Suprapubic skin (tissue), 4 donors: ENCODE measurements around the gene DRC1. TPM values are rescaled to one million over a fixed set of nuclear protein-coding genes. Genes with fewer than 3 reads are reported as not detected.

Experiments
- DNase-seq, 2 donors: peaks; one replicate each; pipeline ENCODE4 v3.0.0-alpha.2; 2019; ENCODE audit warnings: low spot score in 2 of 2
- H3K27ac ChIP-seq: fragments of 200-600 bp; sonication (generic); one replicate; pipeline ENCODE4 v1.5.1; 2019
- H3K27me3 ChIP-seq: fragments of 200-600 bp; sonication (generic); one replicate; pipeline ENCODE4 v1.5.1; 2019
- H3K36me3 ChIP-seq: fragments of 200-600 bp; sonication (generic); one replicate; pipeline ENCODE4 v1.5.1; 2019
- H3K4me1 ChIP-seq: fragments of 200-600 bp; sonication (generic); one replicate; pipeline ENCODE4 v1.5.1; 2019
- H3K4me3 ChIP-seq: fragments of 200-600 bp; sonication (generic); one replicate; pipeline ENCODE4 v1.5.1; 2019; ENCODE audit warnings: mild to moderate bottlenecking
- H3K9me3 ChIP-seq: fragments of 200-600 bp; sonication (generic); one replicate; pipeline ENCODE4 v1.5.1; 2019
- EP300 ChIP-seq: sonication (generic); formaldehyde crosslinking; IDR thresholded peaks from one replicate; pipeline ENCODE4 v1.6.1; 2017; ENCODE audit warnings: antibody characterized with exemption
- POLR2A ChIP-seq, 2 donors: fragments of 450-650 bp; IDR thresholded peaks; one replicate each; pipeline ENCODE4 v1.6.1; 2017; ENCODE audit warnings: antibody characterized with exemption in 2 of 2, mild to moderate bottlenecking in 2 of 2, moderate library complexity in 2 of 2
- POLR2AphosphoS5 ChIP-seq, 3 donors: sonication (generic); formaldehyde crosslinking; IDR thresholded peaks; one replicate each; pipeline ENCODE4 v1.6.1; 2017; ENCODE audit warnings: antibody characterized with exemption in 3 of 3
- WGBS: methylation state at CpG from one replicate; pipeline ENCODE4 v1.1.5; 2018; 5-methylcytosine and 5-hydroxymethylcytosine counted together
- total RNA-seq, 4 donors: library from RNA; depleted of rRNA; stranded (reverse); fragments of >200 nt; gene quantifications; one replicate each; pipeline ENCODE4 v1.1.0, GENCODE V29; 2016
- TF ChIP-seq, protein P1 (sequence below), 2 donors: fragments of 200-600 bp in 1 of 2; fragments of 450-650 bp in 1 of 2; sonication (generic) in 1 of 2; IDR thresholded peaks; one replicate each; pipeline ENCODE4 v1.5.1; 2016 to 2019; ENCODE audit warnings: antibody characterized with exemption in 2 of 2, mild to moderate bottlenecking in 1 of 2, moderate library complexity in 1 of 2

DRC1 gene
- total RNA-seq, 4 donors from 2014 or later: 0.26 TPM; not detected in 3

- 97% methylated on average over 1 of the region's 1 CpG for WGBS
Measured at GRCh38 chr2:26451700-26452099, 50.0 kb downstream of the DRC1 start.

DNA sequence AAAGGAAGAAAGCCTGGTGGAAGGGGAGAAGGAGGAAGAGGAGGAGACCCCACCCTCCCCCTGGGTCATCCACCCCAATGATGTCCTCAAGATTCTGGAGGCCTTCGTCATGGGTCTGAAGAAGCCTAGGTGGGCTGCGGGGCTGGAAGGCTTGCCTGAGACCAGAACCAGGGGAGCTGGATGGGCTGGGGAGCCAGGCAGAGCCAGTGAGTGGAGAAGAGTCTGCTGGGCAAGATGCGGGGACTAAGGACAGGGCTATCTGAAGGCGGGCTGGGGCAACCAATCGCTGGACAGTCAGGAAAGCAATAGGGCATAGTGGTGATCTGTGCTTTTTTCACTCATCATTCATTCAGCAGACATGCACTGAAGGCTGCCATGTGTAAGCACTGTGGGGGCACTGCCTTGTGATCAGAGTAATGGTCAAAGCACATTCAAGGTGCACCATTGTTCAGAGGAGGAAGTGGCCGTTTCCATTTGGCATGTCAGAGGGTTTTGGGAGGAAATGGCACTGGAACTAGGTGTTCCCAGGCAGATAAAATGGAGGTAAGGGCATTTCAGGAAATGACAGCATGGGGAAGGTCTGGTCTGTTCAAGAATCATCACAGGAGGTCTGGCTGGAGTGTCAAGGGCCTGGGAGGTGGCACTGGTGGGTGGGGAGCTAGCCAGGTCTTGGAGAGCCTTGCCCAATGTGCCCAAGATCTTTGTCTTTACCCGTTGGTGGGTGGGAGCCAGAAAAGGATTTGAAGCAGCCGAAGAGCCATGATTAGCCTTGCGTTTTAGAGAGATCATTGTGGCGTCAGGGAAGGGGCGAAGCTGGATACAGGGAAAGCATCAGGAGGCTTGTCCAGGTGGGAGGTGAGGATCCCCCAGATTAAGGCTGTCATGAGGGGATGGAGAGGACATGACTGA lies 52.0 kb downstream of the DRC1 start:
- peak in 1 of 2 donors; percentile 52 for DNase-seq
- 82% methylated on average over 11 of the region's 11 CpGs for WGBS
- no peak overlapping the region for H3K27ac ChIP-seq
- TF ChIP-seq, protein P1, sequence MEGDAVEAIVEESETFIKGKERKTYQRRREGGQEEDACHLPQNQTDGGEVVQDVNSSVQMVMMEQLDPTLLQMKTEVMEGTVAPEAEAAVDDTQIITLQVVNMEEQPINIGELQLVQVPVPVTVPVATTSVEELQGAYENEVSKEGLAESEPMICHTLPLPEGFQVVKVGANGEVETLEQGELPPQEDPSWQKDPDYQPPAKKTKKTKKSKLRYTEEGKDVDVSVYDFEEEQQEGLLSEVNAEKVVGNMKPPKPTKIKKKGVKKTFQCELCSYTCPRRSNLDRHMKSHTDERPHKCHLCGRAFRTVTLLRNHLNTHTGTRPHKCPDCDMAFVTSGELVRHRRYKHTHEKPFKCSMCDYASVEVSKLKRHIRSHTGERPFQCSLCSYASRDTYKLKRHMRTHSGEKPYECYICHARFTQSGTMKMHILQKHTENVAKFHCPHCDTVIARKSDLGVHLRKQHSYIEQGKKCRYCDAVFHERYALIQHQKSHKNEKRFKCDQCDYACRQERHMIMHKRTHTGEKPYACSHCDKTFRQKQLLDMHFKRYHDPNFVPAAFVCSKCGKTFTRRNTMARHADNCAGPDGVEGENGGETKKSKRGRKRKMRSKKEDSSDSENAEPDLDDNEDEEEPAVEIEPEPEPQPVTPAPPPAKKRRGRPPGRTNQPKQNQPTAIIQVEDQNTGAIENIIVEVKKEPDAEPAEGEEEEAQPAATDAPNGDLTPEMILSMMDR (IDR thresholded peaks at IDR 0.05): no peak
- TF ChIP-seq POLR2A (IDR thresholded peaks at IDR 0.05) (no peak), EP300 (no peak), POLR2AphosphoS5 (IDR thresholded peaks at IDR 0.05) (no peak)
- H3K4me1 ChIP-seq: peaks cover 13% of the 10 kb centered on the region
- H3K36me3 ChIP-seq: no peaks in the 10 kb centered on the region
- peaks cover 5% of the 10 kb centered on the region for H3K27me3 ChIP-seq
- no peak overlapping the region for H3K4me3 ChIP-seq
- no peaks in the 10 kb centered on the region for H3K9me3 ChIP-seq

More at GRCh38 chr2:26451700-26452099, 50.0 kb downstream of the DRC1 start:
- Histone ChIP-seq H3K27ac (no peak overlapping the region), H3K9me3 (no peaks in the 10 kb centered on the region), H3K27me3 (peaks cover 5% of the 10 kb centered on the region), H3K4me3 (no peak overlapping the region), H3K4me1 (peaks cover 13% of the 10 kb centered on the region), H3K36me3 (no peaks in the 10 kb centered on the region)
- no peak for DNase-seq
- TF ChIP-seq EP300 (no peak), POLR2A (IDR thresholded peaks at IDR 0.05) (no peak), POLR2AphosphoS5 (IDR thresholded peaks at IDR 0.05) (no peak)
- TF ChIP-seq, protein P1 (IDR thresholded peaks at IDR 0.05): no peak

DNA sequence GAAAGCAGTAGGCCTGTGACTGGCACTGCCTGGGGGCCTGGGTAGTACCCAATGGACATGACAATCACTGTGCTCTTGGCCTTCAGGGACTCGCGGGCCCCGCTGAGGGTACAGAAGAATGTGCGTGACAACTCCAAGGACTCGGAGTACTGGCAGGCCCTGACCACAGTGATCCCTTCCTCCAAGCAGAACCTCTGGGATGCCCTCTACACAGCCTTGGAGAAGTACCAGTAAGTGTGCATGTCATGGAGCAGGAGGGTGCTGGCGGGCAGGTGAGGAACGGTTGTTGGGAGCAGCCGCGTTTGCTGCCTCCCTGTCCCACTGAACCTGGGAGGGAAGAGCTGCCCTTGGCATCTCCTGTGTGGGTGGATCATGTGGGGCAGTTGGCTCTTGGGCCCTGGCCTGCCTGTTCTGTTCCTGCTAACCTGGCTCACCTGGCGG lies 52.9 kb downstream of the DRC1 start:
- H3K4me3 ChIP-seq: no peak overlapping the region
- H3K9me3 ChIP-seq: no peaks in the 10 kb centered on the region
- TF ChIP-seq POLR2A (IDR thresholded peaks at IDR 0.05): no peak
- no peak for TF ChIP-seq EP300
- TF ChIP-seq, protein P1 (IDR thresholded peaks at IDR 0.05): no peak
- TF ChIP-seq POLR2AphosphoS5 (IDR thresholded peaks at IDR 0.05): no peak
- WGBS: 87% methylated on average over 10 of the region's 10 CpGs
- peaks cover 5% of the 10 kb centered on the region for H3K27me3 ChIP-seq
- H3K27ac ChIP-seq: no peak overlapping the region
- no peak for DNase-seq
- H3K4me1 ChIP-seq: peaks cover 13% of the 10 kb centered on the region
- H3K36me3 ChIP-seq: no peaks in the 10 kb centered on the region

DNA sequence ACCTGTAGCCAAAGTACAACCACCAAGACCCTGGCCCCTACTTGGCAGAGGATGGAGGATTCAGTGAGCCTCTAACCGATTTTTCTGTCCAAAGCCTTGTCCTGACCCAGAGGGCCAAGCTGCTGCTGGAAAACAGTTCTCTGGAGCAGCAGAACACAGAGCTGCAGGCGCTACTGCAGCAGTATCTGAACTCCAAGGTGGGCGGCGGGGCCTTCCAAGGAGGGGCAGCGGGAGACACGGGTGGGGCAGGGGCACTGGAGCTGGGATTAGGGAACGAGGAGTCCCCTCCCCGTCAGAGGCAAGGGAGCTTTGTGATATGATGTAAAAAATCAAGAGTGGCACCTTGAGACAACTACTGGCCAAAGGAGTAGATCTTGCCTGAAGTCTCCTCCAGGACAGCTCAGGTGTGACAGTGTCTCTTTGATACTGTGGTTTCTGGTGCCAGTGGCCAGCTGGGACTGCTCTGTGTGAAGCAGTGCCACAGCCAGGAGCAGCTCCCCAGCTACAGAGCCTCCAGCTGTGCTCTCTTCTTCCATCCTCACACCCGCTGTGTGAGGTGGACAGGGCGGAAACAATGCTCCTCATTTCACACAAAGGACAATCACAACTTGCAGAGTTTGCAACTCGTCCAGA lies 53.4 kb downstream of the DRC1 start:
- Histone ChIP-seq H3K4me3 (no peak overlapping the region), H3K4me1 (peaks cover 13% of the 10 kb centered on the region), H3K36me3 (no peaks in the 10 kb centered on the region), H3K27me3 (no peaks in the 10 kb centered on the region), H3K27ac (no peak overlapping the region), H3K9me3 (no peaks in the 10 kb centered on the region)
- 78% methylated on average over 11 of the region's 11 CpGs for WGBS
- TF ChIP-seq, protein P1 (IDR thresholded peaks at IDR 0.05): no peak
- TF ChIP-seq POLR2AphosphoS5 (IDR thresholded peaks at IDR 0.05): no peak
- DNase-seq: no peak
